Common myeloid progenitor, CD34-positive (primary cell): ENCODE data around the gene RAD9A.

Experiments used
- CTCF ChIA-PET: fragments of 350-600 bp; sonication (Branson Sonifier 250); formaldehyde crosslinking; loops from one replicate; lab custom pipeline; 2021; ENCODE audit warnings: antibody characterized with exemption; lab: Charles Lee
- POLR2A ChIA-PET: fragments of 350-600 bp; sonication (Branson Sonifier 250); formaldehyde crosslinking; loops from one replicate; lab custom pipeline; 2021; ENCODE audit warnings: antibody characterized with exemption; lab: Charles Lee
- DNase-seq, 3 donors: peaks; one replicate each; pipeline versions ENCODE4 v3.0.0 to v3.0.0-alpha.2; 2013
- H3K27ac ChIP-seq, 2 experiments: 1 replicate in 1 of 2; 2 replicates in 1 of 2; pipeline ENCODE4 v1.7.0; 2013; ENCODE audit warnings: inconsistent platforms in 2 of 2, low read length in 2 of 2, mild to moderate bottlenecking in 2 of 2, low read depth in 1 of 2, moderate library complexity in 1 of 2; ENCODE audit not compliant: severe bottlenecking in 2 of 2, insufficient read depth in 1 of 2, poor library complexity in 1 of 2
- H3K27me3 ChIP-seq, 5 experiments: replicated peaks in 2 of 5; 1 replicate in 3 of 5; 2 replicates in 2 of 5; pipeline versions ENCODE4 v1.6.1 to v1.7.0; 2013; ENCODE audit warnings: low read length in 4 of 5, mild to moderate bottlenecking in 2 of 5, moderate library complexity in 2 of 5, inconsistent platforms in 1 of 5; ENCODE audit not compliant: insufficient read depth in 5 of 5, control insufficient read depth in 4 of 5
- H3K36me3 ChIP-seq, 4 experiments: 1 replicate in 2 of 4; 2 replicates in 2 of 4; pipeline versions ENCODE4 v1.6.1 to v1.7.0; 2013; ENCODE audit warnings: low read length in 3 of 4, control low read depth in 1 of 4, mild to moderate bottlenecking in 1 of 4; ENCODE audit not compliant: control insufficient read depth in 4 of 4, insufficient read depth in 4 of 4
- H3K4me1 ChIP-seq, 4 experiments: 1 replicate in 3 of 4; 2 replicates in 1 of 4; pipeline versions ENCODE4 v1.6.1 to v1.7.1; 2013; ENCODE audit warnings: low read length in 3 of 4, mild to moderate bottlenecking in 3 of 4, control low read depth in 1 of 4, inconsistent platforms in 1 of 4, moderate library complexity in 1 of 4; ENCODE audit not compliant: control insufficient read depth in 4 of 4, insufficient read depth in 4 of 4; ENCODE audit errors: control extremely low read depth in 1 of 4
- H3K4me3 ChIP-seq, 7 experiments: 1 replicate in 4 of 7; 2 replicates in 3 of 7; pipeline versions ENCODE4 v1.5.1 to v1.7.0; 2013; ENCODE audit warnings: mild to moderate bottlenecking in 7 of 7, low read length in 6 of 7, moderate library complexity in 6 of 7, inconsistent platforms in 2 of 7, low read depth in 2 of 7, control low read depth in 1 of 7; ENCODE audit not compliant: insufficient read depth in 4 of 7, control insufficient read depth in 1 of 7; ENCODE audit errors: extremely low read depth in 1 of 7
- H3K9me3 ChIP-seq, 5 experiments: 1 replicate in 4 of 5; 2 replicates in 1 of 5; pipeline versions ENCODE4 v1.6.1 to v1.7.1; 2013; ENCODE audit warnings: low read length in 4 of 5, mild to moderate bottlenecking in 2 of 5, inconsistent platforms in 1 of 5, low read depth in 1 of 5, moderate library complexity in 1 of 5; ENCODE audit not compliant: control insufficient read depth in 4 of 5, insufficient read depth in 2 of 5; ENCODE audit errors: control extremely low read depth in 1 of 5
- WGBS: methylation state at CpG from one replicate; pipeline ENCODE4 v1.1.5; 2013; ENCODE audit not compliant: insufficient coverage; 5-methylcytosine and 5-hydroxymethylcytosine counted together

RAD9A gene

GRCh38 chr11:67349036-67349435, 42.8 kb upstream of the RAD9A start:
- no peak overlapping the region for H3K27ac ChIP-seq
- peaks cover 5 to 53% (median 35%) of the 10 kb centered on the region in 4 experiments for H3K4me1 ChIP-seq
- H3K9me3 ChIP-seq, result no peaks in the 10 kb centered on the region
- POLR2A ChIA-PET, result no interaction called here
- WGBS, result 98% methylated on average over 5 of the region's 5 CpGs
- no peak for DNase-seq
- no peaks in the 10 kb centered on the region for H3K27me3 ChIP-seq
- CTCF ChIA-PET, result interaction anchor here (0.6 to 20.0 kb wide), 8 partner anchors 9 to 32 kb away, joined by 3 to 892 read pairs (median 3); partner anchors contain the start of genes CLCF1 and RAD9A
- no peak overlapping the region for H3K4me3 ChIP-seq
- H3K36me3 ChIP-seq, result peaks cover 0 to 4% (median 0%) of the 10 kb centered on the region in 4 experiments

DNA sequence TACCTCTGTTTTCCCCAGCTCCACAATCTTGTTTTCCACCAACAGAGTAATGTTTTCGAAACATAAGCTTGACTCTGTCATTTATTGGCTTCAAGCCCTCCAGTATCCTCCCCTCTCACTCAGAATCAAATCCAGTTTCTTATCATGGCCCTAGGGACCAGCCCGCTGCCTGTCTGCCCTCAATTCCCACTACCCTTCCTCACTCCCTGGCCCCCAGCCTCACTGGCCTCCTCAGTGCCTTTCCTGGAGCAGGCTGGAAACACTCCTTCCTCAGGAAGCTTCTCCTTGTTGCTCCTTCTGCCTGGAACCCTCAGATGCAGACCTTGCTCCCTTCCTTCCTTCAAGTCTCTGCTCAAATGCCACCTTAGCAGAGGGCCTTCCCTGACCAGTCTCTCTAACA, 42.3 kb upstream of the RAD9A start:
- Histone ChIP-seq H3K4me1 (peaks cover 7 to 53% (median 35%) of the 10 kb centered on the region in 4 experiments), H3K27me3 (no peaks in the 10 kb centered on the region), H3K4me3 (no peak overlapping the region), H3K36me3 (peaks cover 0 to 4% (median 0%) of the 10 kb centered on the region in 4 experiments), H3K27ac (no peak overlapping the region), H3K9me3 (no peaks in the 10 kb centered on the region)
- no peak for DNase-seq
- 96% methylated on average over 2 of the region's 2 CpGs for WGBS
- ChIA-PET CTCF (interaction anchor here (0.6 to 20.0 kb wide), 8 partner anchors 9 to 32 kb away, joined by 3 to 892 read pairs (median 3); partner anchors contain the start of genes CLCF1 and RAD9A), POLR2A (no interaction called here)

- ChIA-PET POLR2A (no interaction called here), CTCF (interaction anchor here (0.8 to 20.0 kb wide), 9 partner anchors 10 to 100 kb away, joined by 3 to 892 read pairs (median 3); partner anchors contain the start of genes CLCF1 and RAD9A)
- no peaks in the 10 kb centered on the region for H3K27me3 ChIP-seq
- H3K4me3 ChIP-seq, result no peak overlapping the region
- 87% methylated on average over 2 of the region's 4 CpGs for WGBS
- no peak for DNase-seq
- H3K9me3 ChIP-seq, result no peaks in the 10 kb centered on the region
- H3K4me1 ChIP-seq, result peaks cover 7 to 54% (median 38%) of the 10 kb centered on the region in 4 experiments
- H3K27ac ChIP-seq, result no peak overlapping the region
- peaks cover 0 to 4% (median 0%) of the 10 kb centered on the region in 4 experiments for H3K36me3 ChIP-seq
Measured at GRCh38 chr11:67349928-67350465, 41.8 kb upstream of the RAD9A start.

DNA sequence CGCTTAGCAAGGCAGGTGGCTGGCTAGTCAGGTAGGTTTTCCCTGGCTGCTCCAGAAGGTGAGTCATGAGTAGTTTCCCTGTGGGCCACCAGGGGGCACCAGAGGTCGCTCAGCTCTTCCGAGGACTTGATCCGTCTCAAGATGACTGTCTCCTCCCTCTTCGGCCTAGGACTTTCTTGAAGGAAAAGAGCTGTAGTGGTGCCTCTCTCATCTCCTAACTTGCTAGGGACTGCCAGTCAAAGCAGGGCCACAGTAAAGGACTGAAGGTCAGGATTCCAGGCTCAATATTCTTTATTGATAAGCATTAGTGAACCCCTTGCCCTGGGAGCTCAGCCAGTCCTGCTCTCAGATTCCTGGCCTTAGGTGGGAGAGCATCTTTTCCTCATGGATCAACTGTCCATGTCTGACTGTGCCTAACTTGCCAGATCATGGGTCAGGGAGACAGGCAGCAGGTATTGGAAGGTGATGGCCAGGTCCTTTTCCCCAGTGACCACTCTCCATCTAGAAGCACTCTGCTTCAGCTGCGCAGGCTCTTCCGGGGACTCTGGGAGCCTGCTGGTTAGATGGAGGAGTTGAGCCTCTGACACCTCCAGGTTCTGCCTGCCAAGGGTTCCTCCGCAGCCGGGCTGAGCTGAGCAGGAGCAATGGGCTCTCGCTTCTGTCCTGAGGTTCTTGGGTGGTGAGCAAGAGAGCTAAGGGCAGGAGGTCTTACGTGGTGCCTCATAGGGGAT, 40.3 kb upstream of the RAD9A start:
- H3K4me1 ChIP-seq, result peaks cover 7 to 41% (median 35%) of the 10 kb centered on the region in 4 experiments
- peak overlapping the region in 1 of 7 experiments; percentile 11 for H3K4me3 ChIP-seq
- POLR2A ChIA-PET, result interaction anchor here (0.7 to 1.1 kb wide), 2 partner anchors 36 to 78 kb away, joined by 3 read pairs; no protein-coding TSS in a partner anchor
- H3K27ac ChIP-seq, result no peak overlapping the region
- H3K36me3 ChIP-seq, result peaks cover 0 to 4% (median 0%) of the 10 kb centered on the region in 4 experiments
- peak; percentile 79 to 87 (median 80) for DNase-seq
- no peaks in the 10 kb centered on the region for H3K27me3 ChIP-seq
- CTCF ChIA-PET, result interaction anchor here (0.6 to 20.0 kb wide), 26 partner anchors 8 to 231 kb away, joined by 3 to 892 read pairs (median 4); partner anchors contain the start of genes CLCF1 and RAD9A
- H3K9me3 ChIP-seq, result no peaks in the 10 kb centered on the region
- WGBS, result 33% methylated on average over 6 of the region's 11 CpGs

- Histone ChIP-seq H3K27ac (peak overlapping the region; percentile 79 to 92), H3K27me3 (no peaks in the 10 kb centered on the region), H3K9me3 (no peaks in the 10 kb centered on the region), H3K4me1 (peaks cover 7 to 52% (median 41%) of the 10 kb centered on the region in 4 experiments), H3K4me3 (peak overlapping the region; percentile 59 to 95 (median 79)), H3K36me3 (peaks cover 0 to 4% (median 0%) of the 10 kb centered on the region in 4 experiments)
- CTCF ChIA-PET, result interaction anchor here (1.0 to 20.0 kb wide), 12 partner anchors 10 to 230 kb away, joined by 3 to 892 read pairs (median 5); partner anchors contain the start of genes CLCF1 and RAD9A
- POLR2A ChIA-PET, result interaction anchor here (0.6 to 2.5 kb wide), 12 partner anchors 12 to 79 kb away, joined by 3 to 14 read pairs (median 4); partner anchors contain the start of genes ANKRD13D and PPP1CA
- 16% methylated on average over 21 of the region's 25 CpGs for WGBS
- peak in 1 of 3 donors; percentile 46 for DNase-seq
Measured at GRCh38 chr11:67352546-67353316, 39.1 kb upstream of the RAD9A start.

DNA sequence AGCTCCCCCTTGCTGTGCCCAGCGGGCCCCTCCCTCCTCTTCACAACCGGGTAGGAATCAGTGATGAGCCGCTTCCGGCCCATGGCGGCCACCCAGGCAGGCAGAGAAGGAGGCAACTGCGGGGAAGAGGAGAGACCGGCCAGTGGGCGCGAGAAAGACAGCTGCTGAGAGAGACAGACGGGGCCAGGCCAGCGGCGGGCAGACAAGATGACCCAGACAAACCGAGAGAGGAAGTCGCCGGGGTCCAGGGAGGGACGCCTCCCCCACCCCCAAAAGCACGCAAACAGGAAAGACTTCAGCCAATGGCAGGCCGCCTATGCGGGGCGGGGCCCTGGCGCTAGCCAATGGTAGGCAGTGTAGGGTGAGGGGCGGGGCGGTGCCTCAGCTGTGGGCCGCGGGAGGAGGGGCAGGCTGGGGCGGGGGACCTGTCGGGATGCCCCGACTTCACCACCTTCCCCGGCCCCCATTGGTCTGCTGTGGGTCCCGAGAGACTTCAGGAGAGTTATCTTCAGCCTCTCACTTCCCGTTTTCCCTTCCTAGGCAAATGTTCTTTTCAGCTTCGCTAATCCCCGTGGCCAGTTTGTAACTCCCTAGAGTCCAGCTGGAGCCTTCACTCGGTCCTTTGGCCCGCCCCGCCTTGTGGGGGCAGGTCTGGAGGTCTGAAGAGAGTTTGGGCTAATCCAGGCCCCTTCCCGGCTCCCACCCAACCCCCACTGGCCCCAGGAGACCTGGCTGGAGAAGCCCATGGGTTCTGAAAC, 38.3 kb upstream of the RAD9A start, which contains the start of gene POLD4:
TSS of gene POLD4 (minus strand) at position 230 of the 758 bp plus-strand sequence. CDS start at position 83, 147 bp downstream.
- WGBS, result under 1% methylated on average over 22 of the region's 37 CpGs

More for the DNA sequence above, 38.3 kb upstream of the RAD9A start, which contains the start of gene POLD4:
- peak within 1 kb of the TSS; percentile 59 to 95 (median 79) for H3K4me3 ChIP-seq
- peak; percentile 92 to 95 (median 95) for DNase-seq
- H3K27me3 ChIP-seq, result no peaks in the 10 kb centered on the region
- POLR2A ChIA-PET, result interaction anchor here (0.6 to 2.5 kb wide), 14 partner anchors 9 to 122 kb away, joined by 3 to 14 read pairs (median 4); partner anchors contain the start of genes ANKRD13D and PPP1CA
- H3K4me1 ChIP-seq, result peaks cover 7 to 58% (median 36%) of the 10 kb centered on the region in 4 experiments
- H3K9me3 ChIP-seq, result no peaks in the 10 kb centered on the region
- CTCF ChIA-PET, result interaction anchor here (0.6 to 20.0 kb wide), 12 partner anchors 9 to 299 kb away, joined by 3 to 892 read pairs (median 4); partner anchors contain the start of genes CLCF1 and RAD9A
- peak within 1 kb of the TSS; percentile 79 to 92 for H3K27ac ChIP-seq
- peaks cover 0 to 4% (median 0%) of the 10 kb centered on the region in 4 experiments for H3K36me3 ChIP-seq
